Measurements from ENCODE around the gene FNDC3A. TPM values are rescaled to one million over a fixed set of nuclear protein-coding genes. Genes with fewer than 3 reads are reported as not detected.

The FNDC3A gene
- polyA plus RNA-seq, 1 of the 3 experiments (the other 2 are of a cell fraction) = 27.7 TPM

GRCh38 chr13:49217962-49218492 is 242.3 kb downstream of the FNDC3A start (continued):
- no peak for TF ChIP-seq MEF2A (IDR thresholded peaks at IDR 0.05; ENCODE audit: borderline replicate concordance, low read depth)

- Histone ChIP-seq H3K9ac (no peak overlapping the region), H3K4me2 (no peak overlapping the region), H2AFZ (ENCODE audit: low read depth) (no peak overlapping the region), H3K4me1 (ENCODE audit: control insufficient read depth in 1 of 2, insufficient read depth in 2 of 2, low read depth in 1 of 2, low read length in 1 of 2) (peaks cover 0 to 5% of the 10 kb centered on the region in 2 experiments; a peak in 1 of 4 replicates), H3K9me3 (no peaks in the 10 kb centered on the region), H3K36me3 (replicated peaks in 1 of 2; ENCODE audit: control insufficient read depth in 1 of 2, insufficient read depth in 2 of 2, low read length in 1 of 2) (no peaks in the 10 kb centered on the region), H3K79me2 (ENCODE audit: insufficient read depth) (no peaks in the 10 kb centered on the region), H3K27ac (ENCODE audit: low read depth in 2 of 2, low read length in 1 of 2) (no peak overlapping the region), H3K4me3 (ENCODE audit: low read depth in 2 of 2, low read length in 1 of 2) (no peak overlapping the region), H4K20me1 (ENCODE audit: insufficient read depth) (no peaks in the 10 kb centered on the region), H3K9me2 (no peaks in the 10 kb centered on the region), H3F3A (replicated peaks; ENCODE audit: insufficient read depth) (peaks cover 7% of the 10 kb centered on the region), H3K27me3 (ENCODE audit: insufficient read depth) (peaks cover 45% of the 10 kb centered on the region)
- POLR2A ChIA-PET = no interaction called here
- no peak for DNase-seq
- WGBS (ENCODE audit: low lambda C conversion rate) = 91% methylated on average over 24 of the region's 25 CpGs
- CTCF ChIA-PET = interaction anchor here (1.4 to 1.6 kb wide), 2 partner anchors 11 to 21 kb away, joined by 4 read pairs; no protein-coding TSS in a partner anchor
- no peak for TF ChIP-seq CTCF (IDR thresholded peaks at IDR 0.05)
- TF ChIP-seq MEF2A (IDR thresholded peaks at IDR 0.05; ENCODE audit: borderline replicate concordance, low read depth) = no peak
- no peak for TF ChIP-seq NFIC (IDR thresholded peaks at IDR 0.05; ENCODE audit: borderline replicate concordance)
- TF ChIP-seq IRF3 (IDR thresholded peaks at IDR 0.05; ENCODE audit: low read depth, low read length) = no peak
- no peak for TF ChIP-seq EZH2phosphoT487 (IDR thresholded peaks at IDR 0.05; ENCODE audit: borderline replicate concordance, low read depth)
- TF ChIP-seq JUND (IDR thresholded peaks at IDR 0.05) = no peak
- TF ChIP-seq ELF1 (IDR thresholded peaks at IDR 0.05) = no peak
- TF ChIP-seq TAF1 (IDR thresholded peaks at IDR 0.05; ENCODE audit: borderline replicate concordance, low read depth, low read length) = no peak
- TF ChIP-seq RXRA (IDR thresholded peaks at IDR 0.05; ENCODE audit: borderline replicate concordance, low read depth) = no peak
- TF ChIP-seq NRF1 (IDR thresholded peaks at IDR 0.05; ENCODE audit: low read depth, low read length) = no peak
- TF ChIP-seq REST (IDR thresholded peaks at IDR 0.05; ENCODE audit: low read depth, low read length) = no peak
These were observed 242.9 kb downstream of the FNDC3A start for GRCh38 chr13:49218493-49219051.

Data from SK-N-SH (cell line).